HG03135 (cell line): Measurements from ENCODE around the gene PTPRH.

Experiments
- ATAC-seq: cut with Tn5 transposase; IDR thresholded peaks from one replicate; pipeline ENCODE4 v1.9.1; 2021; ENCODE audit warnings: mild to moderate bottlenecking, moderate library complexity; ENCODE audit not compliant: unreplicated experiment

The PTPRH gene

GRCh38 chr19:55245236-55245904 lies 36.1 kb upstream of the PTPRH start:
- ATAC-seq: no peak

DNA sequence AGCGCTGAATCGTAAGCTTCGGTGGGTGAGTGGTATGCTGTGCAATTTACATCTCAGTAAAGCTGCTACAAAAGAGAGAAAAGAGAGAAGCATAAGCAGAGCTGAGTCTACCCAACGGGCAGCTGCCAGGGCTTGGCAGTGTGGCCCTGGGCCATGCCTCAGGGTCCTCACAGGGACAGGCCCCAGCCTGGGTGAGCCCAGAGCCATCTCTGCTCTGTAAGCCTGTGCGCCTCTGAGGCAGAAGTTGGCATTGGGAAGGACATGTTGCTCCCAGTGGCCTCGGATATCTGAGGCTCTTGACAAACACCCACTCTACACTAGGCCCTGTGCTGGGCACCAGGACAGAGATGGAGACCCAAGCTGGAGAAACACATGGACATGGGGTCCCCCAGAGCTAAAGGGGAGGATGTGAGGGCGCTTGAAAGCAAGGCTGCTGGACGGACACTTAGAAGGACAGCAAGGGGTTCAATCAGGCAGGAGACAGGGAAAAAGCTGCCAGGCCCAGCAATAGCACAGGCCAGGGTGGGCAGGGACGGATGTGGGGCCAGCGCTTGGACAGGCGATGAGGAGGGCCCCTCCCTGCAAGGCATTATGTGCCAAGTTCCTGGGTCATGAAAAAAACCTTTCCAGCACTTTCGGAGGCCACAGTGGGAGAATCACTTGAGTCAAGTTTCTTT lies 34.8 kb upstream of the PTPRH start:
- no peak for ATAC-seq

GRCh38 chr19:55242517-55242916 lies 33.2 kb upstream of the PTPRH start:
- no peak for ATAC-seq

GRCh38 chr19:55241935-55242464 lies 32.7 kb upstream of the PTPRH start:
- ATAC-seq: no peak

DNA sequence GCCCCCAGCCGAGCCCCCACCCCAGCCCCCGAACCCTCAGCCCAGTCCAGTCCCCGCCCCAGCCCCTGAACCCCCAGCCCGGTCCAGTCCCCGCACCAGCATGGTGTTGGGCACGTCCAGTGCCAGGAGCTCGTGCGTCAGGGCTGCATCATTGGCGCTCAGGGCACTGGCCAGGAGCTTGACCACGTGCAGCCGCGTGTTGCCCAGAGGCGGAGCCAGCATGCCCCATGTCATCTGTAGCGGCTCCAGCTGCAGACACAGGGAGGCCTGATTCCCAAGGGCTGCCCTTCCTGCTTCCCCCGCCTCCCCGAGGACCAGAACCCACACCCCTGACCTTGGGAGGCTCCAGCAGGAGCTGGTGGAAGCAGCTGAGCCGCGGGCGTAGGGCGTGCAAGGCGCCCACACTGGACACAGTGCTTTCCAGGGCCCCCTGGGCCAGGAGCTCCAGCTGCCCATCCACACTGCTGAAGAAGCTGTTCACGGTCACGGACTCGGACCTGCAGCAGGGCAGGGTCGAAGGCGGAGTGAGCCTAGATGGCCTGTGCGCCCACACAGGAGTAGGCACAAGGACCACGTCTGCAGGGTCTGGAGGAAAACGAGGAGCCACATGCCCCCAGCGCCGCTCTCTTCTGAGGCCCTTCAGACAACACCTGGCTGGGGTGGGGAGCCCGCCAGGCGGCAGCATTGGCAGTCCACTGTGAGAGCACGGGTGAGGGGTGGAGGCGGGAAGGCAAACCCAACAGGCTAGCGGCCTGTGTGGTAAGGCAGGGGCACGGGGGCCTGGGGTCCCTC lies 32.0 kb upstream of the PTPRH start:
- no peak for ATAC-seq

DNA sequence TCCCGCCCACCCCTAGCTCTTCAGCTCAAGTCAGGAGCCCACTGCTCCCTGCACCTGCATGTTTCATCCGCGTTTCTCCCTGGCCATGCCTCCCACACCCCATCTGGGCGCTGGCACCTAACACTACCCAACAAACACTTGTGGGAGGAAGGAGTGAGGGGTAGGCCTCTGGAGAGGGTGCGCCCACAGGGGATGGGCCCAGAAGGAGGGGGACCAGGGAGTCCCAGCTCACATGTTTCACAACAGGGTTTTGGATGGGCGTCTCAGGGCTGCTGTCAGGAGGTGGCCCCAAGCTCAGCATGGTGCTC lies 31.4 kb upstream of the PTPRH start:
- no peak for ATAC-seq

DNA sequence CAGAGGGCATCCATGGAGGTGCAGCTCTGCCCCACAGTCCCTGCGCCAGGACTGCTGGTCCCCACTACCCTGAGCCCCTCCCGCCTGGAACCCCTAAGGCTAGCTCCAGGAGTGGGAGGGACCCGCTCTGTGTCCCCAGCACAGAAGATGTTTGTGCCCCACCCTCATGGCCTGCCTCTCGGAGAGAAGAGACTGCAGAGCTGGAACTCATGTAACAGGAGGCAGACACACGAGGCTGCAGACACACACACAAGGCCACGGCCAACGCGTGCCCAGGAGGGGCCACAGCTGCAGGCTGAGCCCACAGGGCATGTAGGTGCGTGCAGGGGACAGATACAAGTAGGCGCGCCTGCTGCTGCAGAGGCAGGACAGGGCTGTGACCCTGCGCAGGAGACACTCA lies 29.7 kb upstream of the PTPRH start:
- no peak for ATAC-seq

DNA sequence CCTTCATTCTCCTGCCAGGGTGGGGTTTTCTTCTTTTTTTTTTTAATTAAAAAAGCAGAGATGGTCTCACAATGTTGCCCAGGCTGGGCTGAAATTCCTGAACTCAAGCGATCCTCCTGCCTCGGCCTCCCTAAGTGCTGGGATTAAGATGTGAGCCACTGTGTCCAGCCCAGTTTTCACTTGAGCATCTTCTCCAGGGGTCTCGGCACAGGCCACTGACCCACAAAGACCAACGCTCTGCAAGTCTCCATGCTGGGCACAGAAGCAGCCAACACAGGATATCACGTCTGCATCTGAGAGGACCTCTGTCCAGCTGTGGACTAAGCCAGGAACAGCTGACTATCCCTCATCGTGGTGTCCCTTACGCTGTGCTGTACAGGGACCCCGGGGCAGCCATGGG lies 28.7 kb upstream of the PTPRH start:
- ATAC-seq: no peak

DNA sequence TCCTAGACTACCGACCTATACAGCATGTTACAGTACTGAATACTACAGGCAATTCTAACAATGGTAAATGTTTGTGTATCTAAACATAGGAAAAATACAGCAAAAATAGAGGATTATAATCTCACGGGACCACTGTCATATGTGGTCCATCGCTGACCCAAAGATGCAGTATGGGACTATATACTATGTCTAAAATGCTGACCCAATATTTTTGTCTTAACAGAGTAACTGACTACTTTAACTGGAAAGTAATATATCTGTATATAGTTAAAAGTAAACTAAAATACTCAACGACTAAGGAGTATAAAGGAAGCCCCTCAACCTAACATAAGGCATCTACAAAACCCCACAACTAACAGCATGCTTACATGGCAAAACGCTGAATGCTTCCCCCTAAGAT lies 23.7 kb upstream of the PTPRH start:
- ATAC-seq: no peak

GRCh38 chr19:55232286-55232602 lies 22.9 kb upstream of the PTPRH start:
- ATAC-seq: no peak

- no peak for ATAC-seq
Observed at GRCh38 chr19:55231391-55232285, 22.3 kb upstream of the PTPRH start.

DNA sequence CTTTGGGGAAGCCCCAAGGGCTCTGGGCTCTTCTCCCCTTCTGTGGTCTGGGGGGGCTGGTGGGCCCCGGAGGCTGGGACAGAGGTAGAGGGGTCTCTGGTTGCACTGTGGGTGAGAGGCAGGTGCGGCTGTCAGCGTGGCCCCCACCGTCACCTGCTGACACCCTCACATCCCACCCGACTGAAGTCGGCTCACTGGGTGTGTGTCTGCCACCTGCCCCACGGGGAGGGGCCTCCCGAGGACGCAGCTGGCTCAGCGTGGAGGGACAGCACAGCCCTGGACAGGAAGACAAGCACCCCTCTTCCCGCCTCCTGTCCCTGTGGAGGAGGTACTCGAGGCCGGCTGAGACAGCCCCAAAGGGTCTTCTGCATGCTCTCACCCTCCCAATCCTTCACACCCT lies 21.5 kb upstream of the PTPRH start:
- ATAC-seq: no peak

GRCh38 chr19:55230329-55230728 lies 21.0 kb upstream of the PTPRH start:
- ATAC-seq: no peak

- no peak for ATAC-seq
Observed at GRCh38 chr19:55229789-55230182, 20.5 kb upstream of the PTPRH start.

GRCh38 chr19:55229145-55229788 lies 20.0 kb upstream of the PTPRH start:
- ATAC-seq: no peak

DNA sequence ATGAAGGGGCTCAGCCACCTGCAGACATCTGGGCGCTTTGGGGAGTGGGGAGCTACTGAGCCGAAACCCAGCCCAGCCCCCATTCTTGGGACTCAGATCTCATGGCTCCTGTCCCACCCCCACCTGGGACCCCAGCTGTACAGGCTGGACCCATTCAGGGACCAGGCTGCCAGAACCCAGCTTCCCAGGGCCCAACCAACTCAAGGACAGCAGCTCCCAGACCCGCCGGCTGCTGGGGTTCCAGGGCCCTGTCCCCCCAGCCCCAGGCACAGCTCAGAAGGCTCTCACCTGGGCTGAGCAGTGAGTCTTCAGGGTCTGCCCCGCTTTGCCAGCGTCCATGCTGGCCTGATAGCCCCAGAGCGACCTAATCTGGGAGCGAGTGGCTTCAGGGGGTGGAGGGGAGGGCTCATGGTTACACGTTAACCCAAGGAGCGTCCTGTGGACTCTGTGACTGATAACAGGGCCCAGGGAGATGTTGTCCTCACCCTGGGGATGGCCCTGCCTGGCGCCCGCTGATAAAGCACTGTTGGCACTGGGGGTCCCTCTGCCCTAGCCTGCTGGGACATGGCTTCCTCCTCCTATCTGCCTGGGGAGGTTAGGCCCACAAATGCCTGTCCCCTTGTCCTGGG lies 19.2 kb upstream of the PTPRH start, which contains the start of gene TMEM86B:
TSS of gene TMEM86B (minus strand) at position 361 of the 629 bp plus-strand sequence. CDS start at position 339, 22 bp downstream.
- ATAC-seq: no peak

DNA sequence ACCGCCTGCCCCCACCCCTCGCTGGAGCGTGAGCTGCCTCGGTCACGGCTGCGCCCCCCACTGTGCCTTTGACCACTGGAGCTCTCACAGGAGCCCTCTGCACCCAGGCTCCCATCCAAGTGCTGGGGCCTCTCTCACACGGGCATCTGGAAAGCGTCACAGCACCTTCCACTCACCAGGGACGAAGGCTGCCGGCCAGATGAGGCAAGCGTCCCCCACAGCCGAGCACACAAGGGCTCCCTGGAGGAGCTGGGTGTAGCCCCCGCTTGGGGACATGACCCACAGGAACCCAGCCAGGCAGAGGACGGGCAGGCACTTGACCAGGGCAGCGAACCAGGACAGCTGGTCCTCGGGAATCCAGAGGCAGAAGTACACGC lies 18.7 kb upstream of the PTPRH start:
- no peak for ATAC-seq

DNA sequence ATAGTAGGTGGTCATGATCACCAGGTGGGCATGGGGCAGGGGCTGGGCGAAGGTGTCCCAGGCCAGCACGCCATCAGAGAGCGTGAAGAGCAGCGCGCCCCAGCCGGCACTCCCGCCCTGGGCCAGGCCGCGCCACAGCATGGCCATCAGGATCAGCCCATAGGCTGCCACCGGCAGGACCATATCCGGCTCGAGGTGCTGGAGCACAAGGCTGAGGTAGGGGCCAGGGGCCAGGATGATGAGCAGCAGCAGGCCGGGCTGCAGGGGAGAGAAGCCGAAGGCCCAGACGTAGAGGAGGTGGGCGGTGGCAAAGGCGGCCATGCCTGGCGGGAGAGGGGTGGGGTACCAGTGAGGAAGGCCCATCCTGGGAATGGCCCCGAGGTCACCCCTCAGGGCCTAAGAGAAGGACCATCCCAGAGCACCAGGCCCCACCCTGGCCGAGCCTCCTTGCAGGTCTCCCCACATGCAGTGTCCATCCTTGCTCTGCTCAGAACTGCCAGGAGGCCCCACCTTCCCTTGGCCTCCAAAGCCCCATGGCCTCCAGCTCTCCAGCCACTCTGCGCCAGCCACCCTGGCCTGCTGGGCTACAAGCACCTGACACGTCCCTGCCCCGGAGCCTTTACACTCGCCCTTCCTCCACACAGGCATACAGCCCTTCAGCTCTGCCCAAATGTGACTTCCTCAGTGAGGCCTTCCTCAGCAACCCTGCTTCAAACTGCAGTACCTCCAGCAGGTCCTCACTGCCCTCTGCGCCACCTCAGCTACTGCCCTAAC lies 18.1 kb upstream of the PTPRH start:
- ATAC-seq: no peak

GRCh38 chr19:55226788-55227187 lies 17.5 kb upstream of the PTPRH start:
- no peak for ATAC-seq
